ENCODE data around the gene NUP214. TPM values are rescaled to one million over a fixed set of nuclear protein-coding genes. Genes with fewer than 3 reads are reported as not detected.

Gene NUP214
- total and polyA plus RNA-seq, 7 experiments from 2014 or later = 18.2 to 116 (median 80.5) TPM

- Histone ChIP-seq H3K27me3 (ENCODE audit: control insufficient read depth in 2 of 2, insufficient read depth in 2 of 2, low read length in 2 of 2) (no peaks in the 10 kb centered on the region), H3K4me3 (ENCODE audit: low read length) (no peak overlapping the region), H3K9me3 (ENCODE audit: control insufficient read depth in 2 of 3, low read length in 3 of 3) (no peaks in the 10 kb centered on the region), H3K27ac (ENCODE audit: low read depth, low read length) (no peak overlapping the region), H3K4me1 (ENCODE audit: control insufficient read depth in 2 of 2, insufficient read depth in 2 of 2, low read length in 2 of 2) (no peaks in the 10 kb centered on the region), H3K36me3 (ENCODE audit: control insufficient read depth in 2 of 3, insufficient read depth in 3 of 3, low read length in 3 of 3) (peaks cover 0 to 26% (median 5%) of the 10 kb centered on the region in 3 experiments)
- CTCF ChIA-PET = no interaction called here
- Mint-ChIP-seq H3K9me3 (no peaks in the 10 kb centered on the region), H3K4me1 (peaks cover 0 to 13% (median 6%) of the 10 kb centered on the region in 7 donors), H3K27ac (no peak overlapping the region), H3K4me3 (no peak overlapping the region), H3K27me3 (no peaks in the 10 kb centered on the region), H3K36me3 (peaks cover 0 to 44% (median 18%) of the 10 kb centered on the region in 5 donors)
- POLR2A ChIA-PET = no interaction called here
- DNase-seq (no peak), ATAC-seq (no peak)
- intact Hi-C loops (cut with micrococcal nuclease) = no loop called here
These were observed 100.8 kb downstream of the NUP214 start for GRCh38 chr9:131226226-131226625.

DNA sequence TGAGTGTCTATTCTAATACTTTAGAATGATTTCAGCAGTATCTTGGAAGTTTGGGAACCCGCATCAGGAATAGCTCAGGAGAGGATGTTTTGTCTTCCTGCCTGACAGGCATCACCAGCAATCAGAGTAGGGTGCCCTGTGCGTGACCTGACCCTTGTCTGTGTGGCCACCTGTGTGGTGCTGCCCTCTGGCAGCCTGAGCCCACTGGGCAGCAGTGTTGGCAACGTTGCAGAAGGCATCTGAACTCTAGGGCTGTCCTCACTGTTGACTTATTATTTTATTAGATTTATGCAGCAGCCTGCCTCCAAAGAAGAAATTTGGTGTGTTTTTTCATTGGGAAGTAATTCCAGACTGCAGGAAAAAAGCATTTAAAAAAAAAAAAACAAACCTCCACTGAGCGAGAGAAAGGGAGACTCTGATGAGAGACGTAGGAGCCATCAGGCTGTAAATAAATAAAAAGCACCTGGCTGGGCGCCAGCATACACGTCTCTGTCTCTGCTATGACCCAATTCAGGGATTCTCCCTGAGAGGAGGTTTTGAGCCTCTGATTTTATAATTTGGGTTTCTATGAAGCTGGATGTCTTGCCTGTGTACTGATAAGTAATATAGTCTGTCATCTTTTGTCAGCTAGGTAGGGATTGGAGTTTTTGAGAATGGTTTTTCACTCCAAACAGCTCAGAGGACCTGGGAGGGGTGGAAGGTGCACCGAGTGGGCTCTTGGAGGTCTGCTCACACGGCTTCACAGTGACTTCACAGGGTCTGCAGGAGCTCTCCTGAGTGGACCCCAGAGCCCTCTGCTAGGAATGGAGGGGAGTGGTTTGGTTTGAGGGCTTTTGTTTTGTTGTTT lies 101.9 kb downstream of the NUP214 start:
- peak overlapping the region in 3 of 9 donors; percentile 19 to 69 (median 28) for H3K27ac Mint-ChIP-seq
- Histone ChIP-seq H3K9me3 (ENCODE audit: control insufficient read depth in 2 of 3, low read length in 3 of 3) (no peaks in the 10 kb centered on the region), H3K36me3 (ENCODE audit: control insufficient read depth in 2 of 3, insufficient read depth in 3 of 3, low read length in 3 of 3) (peaks cover 0 to 31% (median 5%) of the 10 kb centered on the region in 3 experiments), H3K4me3 (ENCODE audit: low read length) (no peak overlapping the region), H3K27ac (ENCODE audit: low read depth, low read length) (no peak overlapping the region), H3K4me1 (ENCODE audit: control insufficient read depth in 2 of 2, insufficient read depth in 2 of 2, low read length in 2 of 2) (no peaks in the 10 kb centered on the region), H3K27me3 (ENCODE audit: control insufficient read depth in 2 of 2, insufficient read depth in 2 of 2, low read length in 2 of 2) (no peaks in the 10 kb centered on the region)
- H3K4me1 Mint-ChIP-seq = peaks cover 0 to 15% (median 5%) of the 10 kb centered on the region in 7 donors
- no peaks in the 10 kb centered on the region for H3K9me3 Mint-ChIP-seq
- peaks cover 0 to 48% (median 26%) of the 10 kb centered on the region in 5 donors for H3K36me3 Mint-ChIP-seq
- no peaks in the 10 kb centered on the region for H3K27me3 Mint-ChIP-seq
- peak overlapping the region in 1 of 10 donors; percentile 34 for H3K4me3 Mint-ChIP-seq
- CTCF ChIA-PET = no interaction called here
- ATAC-seq (peak; percentile 26), DNase-seq (no peak)
- POLR2A ChIA-PET = interaction anchor here (0.9 to 1.5 kb wide), 2 partner anchors 29 to 50 kb away, joined by 3 to 4 read pairs; no protein-coding TSS in a partner anchor
- intact Hi-C loops (cut with micrococcal nuclease) = no loop called here

DNA sequence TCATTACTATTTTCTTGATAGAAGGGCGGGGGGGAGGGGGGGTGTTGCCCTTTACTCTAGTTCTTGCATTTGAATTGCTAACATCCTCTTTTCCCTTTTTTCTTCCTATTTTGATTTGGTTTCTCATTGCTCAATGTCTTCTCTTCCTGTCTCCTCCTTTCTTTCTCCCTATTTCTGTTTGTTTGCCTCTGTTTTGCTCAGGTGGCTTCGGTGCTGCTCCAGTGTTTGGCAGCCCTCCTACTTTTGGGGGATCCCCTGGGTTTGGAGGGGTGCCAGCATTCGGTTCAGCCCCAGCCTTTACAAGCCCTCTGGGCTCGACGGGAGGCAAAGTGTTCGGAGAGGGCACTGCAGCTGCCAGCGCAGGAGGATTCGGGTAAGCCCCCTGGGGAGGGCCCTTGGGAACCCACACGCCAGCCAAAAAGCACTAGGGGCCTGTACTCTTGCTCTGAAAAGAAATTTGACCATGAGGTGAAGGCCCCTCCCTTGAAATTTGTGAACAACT lies 102.6 kb downstream of the NUP214 start:
- ATAC-seq = no peak
- intact Hi-C loops (cut with micrococcal nuclease) = no loop called here
- ChIA-PET POLR2A (interaction anchor here (0.9 to 1.5 kb wide), 2 partner anchors 28 to 51 kb away, joined by 3 to 4 read pairs; no protein-coding TSS in a partner anchor), CTCF (no interaction called here)
- Mint-ChIP-seq H3K9me3 (no peaks in the 10 kb centered on the region), H3K4me3 (peak overlapping the region in 1 of 10 donors; percentile 34), H3K27ac (peak overlapping the region in 3 of 9 donors; percentile 66 to 82 (median 76)), H3K27me3 (no peaks in the 10 kb centered on the region), H3K4me1 (peaks cover 0 to 17% (median 4%) of the 10 kb centered on the region in 7 donors), H3K36me3 (peaks cover 0 to 44% (median 21%) of the 10 kb centered on the region in 5 donors)
- H3K9me3 ChIP-seq (ENCODE audit: control insufficient read depth in 2 of 3, low read length in 3 of 3) = no peaks in the 10 kb centered on the region
- peaks cover 0 to 35% (median 5%) of the 10 kb centered on the region in 3 experiments for H3K36me3 ChIP-seq (ENCODE audit: control insufficient read depth in 2 of 3, insufficient read depth in 3 of 3, low read length in 3 of 3)
- no peaks in the 10 kb centered on the region for H3K27me3 ChIP-seq (ENCODE audit: control insufficient read depth in 2 of 2, insufficient read depth in 2 of 2, low read length in 2 of 2)
- H3K4me3 ChIP-seq (ENCODE audit: low read length) = no peak overlapping the region
- no peak for DNase-seq
- H3K4me1 ChIP-seq (ENCODE audit: control insufficient read depth in 2 of 2, insufficient read depth in 2 of 2, low read length in 2 of 2) = no peaks in the 10 kb centered on the region
- H3K27ac ChIP-seq (ENCODE audit: low read depth, low read length) = no peak overlapping the region

GRCh38 chr9:131228988-131229387 lies 103.6 kb downstream of the NUP214 start:
- peaks cover 0 to 17% (median 12%) of the 10 kb centered on the region in 7 donors for H3K4me1 Mint-ChIP-seq
- H3K9me3 Mint-ChIP-seq = no peaks in the 10 kb centered on the region
- no peaks in the 10 kb centered on the region for H3K27me3 ChIP-seq (ENCODE audit: control insufficient read depth in 2 of 2, insufficient read depth in 2 of 2, low read length in 2 of 2)
- DNase-seq (no peak), ATAC-seq (no peak)
- no peak overlapping the region for H3K4me3 ChIP-seq (ENCODE audit: low read length)
- intact Hi-C loops (cut with micrococcal nuclease) = no loop called here
- H3K27ac Mint-ChIP-seq = peak overlapping the region in 2 of 9 donors; percentile 22 to 32
- H3K9me3 ChIP-seq (ENCODE audit: control insufficient read depth in 2 of 3, low read length in 3 of 3) = no peaks in the 10 kb centered on the region
- H3K4me1 ChIP-seq (ENCODE audit: control insufficient read depth in 2 of 2, insufficient read depth in 2 of 2, low read length in 2 of 2) = peaks cover 8% of the 10 kb centered on the region in 2 donors
- H3K27ac ChIP-seq (ENCODE audit: low read depth, low read length) = no peak overlapping the region
- CTCF ChIA-PET = no interaction called here
- POLR2A ChIA-PET = interaction anchor here (0.6 to 1.0 kb wide), 2 partner anchors 9 to 13 kb away, joined by 3 to 6 read pairs; no protein-coding TSS in a partner anchor
- peaks cover 4 to 50% (median 28%) of the 10 kb centered on the region in 5 donors for H3K36me3 Mint-ChIP-seq
- peaks cover 0 to 41% (median 5%) of the 10 kb centered on the region in 3 experiments for H3K36me3 ChIP-seq (ENCODE audit: control insufficient read depth in 2 of 3, insufficient read depth in 3 of 3, low read length in 3 of 3)
- H3K4me3 Mint-ChIP-seq = no peak overlapping the region
- H3K27me3 Mint-ChIP-seq = no peaks in the 10 kb centered on the region

DNA sequence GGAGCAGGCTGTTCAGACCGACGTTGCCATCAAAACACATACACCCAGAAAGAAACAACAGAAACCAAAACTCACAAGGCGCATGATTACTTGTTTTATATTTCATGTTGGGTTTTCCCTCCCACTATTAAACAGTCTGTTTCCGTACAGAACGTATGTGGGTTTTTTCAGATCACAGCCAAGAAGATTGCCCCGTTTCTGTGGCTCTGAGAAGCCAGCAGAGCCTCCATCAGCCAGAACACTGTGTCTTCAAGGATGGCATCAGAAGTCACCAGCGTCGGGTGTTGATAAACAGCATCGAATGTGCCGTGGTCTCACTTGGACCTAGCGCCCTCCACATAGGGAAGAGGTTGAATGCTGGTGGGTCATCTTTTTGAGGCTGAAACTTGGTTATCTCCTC lies 108.2 kb downstream of the NUP214 start:
- peak overlapping the region; percentile 5 for H3K4me3 ChIP-seq (ENCODE audit: low read length)
- Mint-ChIP-seq H3K9me3 (no peaks in the 10 kb centered on the region), H3K27me3 (no peaks in the 10 kb centered on the region), H3K4me3 (peak overlapping the region in 7 of 10 donors; percentile 38 to 55 (median 53)), H3K27ac (peak overlapping the region; percentile 3 to 88 (median 75)), H3K4me1 (peaks cover 16 to 48% (median 36%) of the 10 kb centered on the region in 7 donors), H3K36me3 (peaks cover 10 to 41% (median 25%) of the 10 kb centered on the region in 5 donors)
- ChIA-PET CTCF (no interaction called here), POLR2A (interaction anchor here (1.3 to 9.2 kb wide), 3 partner anchors 20 to 41 kb away, joined by 3 to 132 read pairs (median 75); no protein-coding TSS in a partner anchor)
- no peaks in the 10 kb centered on the region for H3K9me3 ChIP-seq (ENCODE audit: control insufficient read depth in 2 of 3, low read length in 3 of 3)
- H3K4me1 ChIP-seq (ENCODE audit: control insufficient read depth in 2 of 2, insufficient read depth in 2 of 2, low read length in 2 of 2) = peaks cover 31 to 36% of the 10 kb centered on the region in 2 donors
- peak overlapping the region; percentile 34 for H3K27ac ChIP-seq (ENCODE audit: low read depth, low read length)
- H3K36me3 ChIP-seq (ENCODE audit: control insufficient read depth in 2 of 3, insufficient read depth in 3 of 3, low read length in 3 of 3) = peaks cover 0 to 59% (median 5%) of the 10 kb centered on the region in 3 experiments
- ATAC-seq (peak; percentile 40), DNase-seq (peak in 2 of 9 donors; percentile 31 to 41)
- H3K27me3 ChIP-seq (ENCODE audit: control insufficient read depth in 2 of 2, insufficient read depth in 2 of 2, low read length in 2 of 2) = no peaks in the 10 kb centered on the region
- intact Hi-C loops (cut with micrococcal nuclease) = loop anchor here in 1 of 2 donors (5.0 kb wide), 1 partner anchor 41 kb away; no protein-coding TSS in a partner anchor

DNA sequence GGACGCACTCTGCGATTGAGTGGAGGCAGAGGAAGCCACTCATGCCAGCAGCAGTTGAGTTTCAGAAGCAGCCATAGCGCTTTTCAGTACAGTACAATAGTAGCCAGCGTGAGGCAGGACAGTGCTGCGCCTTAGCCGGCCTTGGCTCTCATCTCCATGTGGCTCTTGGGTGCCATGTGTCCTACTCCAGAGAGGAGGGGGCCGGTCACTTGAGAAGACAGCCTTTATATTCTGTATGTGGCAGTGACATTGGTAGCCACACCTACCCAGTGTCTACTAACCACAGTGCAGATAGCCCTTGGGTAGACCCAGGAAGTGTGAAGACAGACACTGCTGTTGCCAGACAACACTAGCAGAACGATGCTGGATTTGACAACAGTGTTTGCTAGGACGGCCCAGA lies 108.6 kb downstream of the NUP214 start:
- Mint-ChIP-seq H3K4me1 (peaks cover 18 to 52% (median 38%) of the 10 kb centered on the region in 7 donors), H3K36me3 (peaks cover 10 to 37% (median 25%) of the 10 kb centered on the region in 5 donors)
- POLR2A ChIA-PET = interaction anchor here (0.7 to 9.2 kb wide), 5 partner anchors 20 to 103 kb away, joined by 3 to 132 read pairs (median 50); partner anchors contain the start of gene FAM78A

More for the DNA sequence above, 108.6 kb downstream of the NUP214 start:
- intact Hi-C loops (cut with micrococcal nuclease) = loop anchor here in 1 of 2 donors (5.0 kb wide), 1 partner anchor 42 kb away; no protein-coding TSS in a partner anchor
- Histone ChIP-seq H3K4me3 (ENCODE audit: low read length) (peak overlapping the region; percentile 5), H3K4me1 (ENCODE audit: control insufficient read depth in 2 of 2, insufficient read depth in 2 of 2, low read length in 2 of 2) (peaks cover 36 to 40% of the 10 kb centered on the region in 2 donors), H3K9me3 (ENCODE audit: control insufficient read depth in 2 of 3, low read length in 3 of 3) (no peaks in the 10 kb centered on the region), H3K27me3 (ENCODE audit: control insufficient read depth in 2 of 2, insufficient read depth in 2 of 2, low read length in 2 of 2) (no peaks in the 10 kb centered on the region), H3K27ac (ENCODE audit: low read depth, low read length) (no peak overlapping the region), H3K36me3 (ENCODE audit: control insufficient read depth in 2 of 3, insufficient read depth in 3 of 3, low read length in 3 of 3) (peaks cover 0 to 54% (median 5%) of the 10 kb centered on the region in 3 experiments)
- Mint-ChIP-seq H3K9me3 (no peaks in the 10 kb centered on the region), H3K4me3 (peak overlapping the region in 7 of 10 donors; percentile 26 to 55 (median 39)), H3K27ac (peak overlapping the region; percentile 3 to 88 (median 75)), H3K27me3 (no peaks in the 10 kb centered on the region)
- CTCF ChIA-PET = interaction anchor here (1.4 kb wide), 1 partner anchor 102 kb away, joined by 3 read pairs; no protein-coding TSS in a partner anchor
- peak; percentile 50 for ATAC-seq
- no peak for DNase-seq
